ENCODE results near the gene LRRC42.

The LRRC42 gene

GRCh38 chr1:54004481-54005049 lies 58.4 kb downstream of the LRRC42 start:
- no peak for DNase-seq (ENCODE audit: low spot score)

DNA sequence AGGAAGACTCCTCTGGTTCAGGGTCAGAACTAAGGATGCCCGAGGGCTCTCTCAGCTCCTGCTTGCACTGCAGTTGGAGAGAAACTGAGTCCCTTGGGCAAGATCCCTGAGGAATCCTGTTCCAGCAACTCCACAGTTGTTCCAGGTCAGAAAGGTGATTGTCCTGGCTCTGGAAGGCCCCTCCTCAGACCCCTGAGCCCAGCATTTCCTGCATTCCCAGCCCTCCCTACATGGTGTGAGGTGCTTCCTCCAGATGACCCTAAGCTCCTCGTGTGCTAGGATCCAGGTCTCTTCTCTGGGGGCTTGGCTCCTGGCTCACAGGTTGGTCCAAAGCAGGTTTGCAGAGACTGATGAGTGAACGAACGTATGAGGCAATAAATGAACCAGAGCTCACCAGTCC lies 60.4 kb downstream of the LRRC42 start:
- DNase-seq (ENCODE audit: low spot score): no peak

GRCh38 chr1:54007613-54008012 lies 61.5 kb downstream of the LRRC42 start:
- DNase-seq (ENCODE audit: low spot score): no peak

DNA sequence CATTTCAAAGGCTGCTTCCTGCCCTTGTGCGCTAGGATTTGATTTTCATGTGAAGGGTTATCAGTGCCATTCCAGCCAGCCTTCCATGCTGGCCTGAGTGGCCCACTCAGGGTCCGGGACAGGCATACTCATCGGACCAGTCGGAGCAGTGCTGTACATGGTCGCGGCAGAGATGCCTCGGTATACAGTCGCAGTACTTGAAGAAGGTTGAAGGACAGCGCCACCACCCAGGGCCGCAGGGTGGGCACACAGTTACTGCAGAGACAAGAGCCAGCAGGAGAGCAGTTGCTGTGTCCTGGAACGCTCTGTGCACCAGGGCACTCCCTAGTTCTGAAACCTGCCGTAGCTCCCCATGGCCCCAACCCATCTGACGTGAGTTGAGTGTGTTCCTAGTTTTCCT lies 62.7 kb downstream of the LRRC42 start:
- DNase-seq (ENCODE audit: low spot score): no peak

DNA sequence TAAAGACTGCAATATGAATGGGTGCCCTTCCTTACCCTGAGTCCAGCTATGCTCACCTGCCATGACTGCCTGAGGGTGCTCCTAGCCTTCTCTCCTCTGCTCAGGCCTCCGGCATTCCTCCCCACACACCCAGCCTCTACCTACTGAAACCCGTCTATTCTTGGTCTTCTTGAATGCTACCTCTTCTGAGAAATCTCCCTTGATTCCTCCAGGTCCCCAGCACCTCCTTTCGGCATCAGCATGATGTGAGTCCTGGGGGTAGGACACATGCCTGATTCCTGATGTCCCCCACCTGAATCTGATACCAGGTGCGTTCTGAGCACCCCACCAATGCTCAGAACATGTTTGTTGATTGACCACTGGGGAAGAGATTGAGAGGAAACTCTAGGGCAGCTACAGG lies 63.3 kb downstream of the LRRC42 start:
- no peak for DNase-seq (ENCODE audit: low spot score)

- no peak for DNase-seq (ENCODE audit: low spot score)
These were observed 64.4 kb downstream of the LRRC42 start for GRCh38 chr1:54010415-54011117.

GRCh38 chr1:54011316-54012007 lies 65.3 kb downstream of the LRRC42 start:
- DNase-seq (ENCODE audit: low spot score): no peak

DNA sequence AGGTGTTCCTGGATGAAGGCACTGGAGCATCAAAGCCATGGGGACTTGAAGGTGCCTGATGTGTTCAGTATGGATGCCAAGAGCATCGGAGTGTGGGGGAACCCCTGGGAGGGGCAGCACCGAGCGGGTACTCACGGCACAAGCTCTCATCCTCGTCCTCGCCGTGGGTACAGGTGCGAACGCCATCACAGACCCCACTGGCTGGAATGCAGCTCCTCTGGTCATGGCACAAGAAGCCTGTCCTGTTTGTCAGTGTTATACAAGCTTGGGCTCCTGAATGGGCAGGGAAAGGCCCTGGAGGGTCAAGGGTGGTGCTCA lies 65.8 kb downstream of the LRRC42 start:
- DNase-seq (ENCODE audit: low spot score): no peak

DNA sequence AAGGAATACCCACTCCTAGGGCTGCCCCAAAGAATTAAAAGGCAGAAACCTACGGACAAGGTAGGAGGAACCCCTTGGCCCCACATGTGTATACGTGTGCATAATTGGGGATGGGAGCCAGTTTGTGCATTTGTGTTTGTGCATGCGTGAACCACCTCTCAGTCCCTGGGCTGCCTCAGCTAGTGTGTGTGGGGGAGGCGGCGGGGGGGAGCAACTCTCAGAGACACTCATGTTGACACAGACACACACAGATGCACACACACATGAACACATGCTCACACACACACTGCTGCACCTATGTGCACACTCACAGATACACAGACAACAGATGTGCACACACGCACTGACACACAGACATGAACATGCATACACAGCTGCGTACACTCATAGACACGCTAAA lies 66.7 kb downstream of the LRRC42 start:
- no peak for DNase-seq (ENCODE audit: low spot score)

DNA sequence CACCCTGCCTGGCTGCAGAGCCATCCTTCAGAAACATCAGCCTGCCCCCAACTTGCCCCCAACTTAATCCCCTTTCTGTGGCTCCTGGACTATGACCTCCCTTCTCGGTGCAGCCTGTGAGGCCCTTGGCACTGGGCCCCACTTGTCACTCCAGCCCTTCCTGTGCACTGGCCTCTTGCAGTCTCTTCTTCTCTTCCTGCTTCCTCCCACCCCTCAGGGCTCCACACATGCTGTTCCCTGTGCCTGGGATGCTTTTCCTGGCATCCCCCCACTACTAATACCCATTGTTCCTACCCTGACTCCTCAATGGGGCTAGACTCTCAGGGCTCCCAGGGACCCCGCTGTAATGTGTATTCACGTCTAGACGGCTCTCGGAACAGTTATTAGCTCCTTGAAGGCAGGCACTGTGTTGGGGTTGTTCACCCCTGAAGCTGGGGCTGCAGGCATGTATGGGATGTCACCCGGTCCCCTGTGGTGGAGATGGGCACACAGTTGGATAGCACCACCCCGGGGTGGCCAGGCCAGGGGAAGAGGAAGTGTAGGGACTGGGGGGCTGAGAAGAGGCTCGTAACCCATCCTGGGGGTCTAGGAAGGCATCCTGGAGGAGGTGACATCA lies 67.4 kb downstream of the LRRC42 start:
- no peak for DNase-seq (ENCODE audit: low spot score)

- no peak for DNase-seq (ENCODE audit: low spot score)
These were observed 68.0 kb downstream of the LRRC42 start for GRCh38 chr1:54014009-54014629.

DNA sequence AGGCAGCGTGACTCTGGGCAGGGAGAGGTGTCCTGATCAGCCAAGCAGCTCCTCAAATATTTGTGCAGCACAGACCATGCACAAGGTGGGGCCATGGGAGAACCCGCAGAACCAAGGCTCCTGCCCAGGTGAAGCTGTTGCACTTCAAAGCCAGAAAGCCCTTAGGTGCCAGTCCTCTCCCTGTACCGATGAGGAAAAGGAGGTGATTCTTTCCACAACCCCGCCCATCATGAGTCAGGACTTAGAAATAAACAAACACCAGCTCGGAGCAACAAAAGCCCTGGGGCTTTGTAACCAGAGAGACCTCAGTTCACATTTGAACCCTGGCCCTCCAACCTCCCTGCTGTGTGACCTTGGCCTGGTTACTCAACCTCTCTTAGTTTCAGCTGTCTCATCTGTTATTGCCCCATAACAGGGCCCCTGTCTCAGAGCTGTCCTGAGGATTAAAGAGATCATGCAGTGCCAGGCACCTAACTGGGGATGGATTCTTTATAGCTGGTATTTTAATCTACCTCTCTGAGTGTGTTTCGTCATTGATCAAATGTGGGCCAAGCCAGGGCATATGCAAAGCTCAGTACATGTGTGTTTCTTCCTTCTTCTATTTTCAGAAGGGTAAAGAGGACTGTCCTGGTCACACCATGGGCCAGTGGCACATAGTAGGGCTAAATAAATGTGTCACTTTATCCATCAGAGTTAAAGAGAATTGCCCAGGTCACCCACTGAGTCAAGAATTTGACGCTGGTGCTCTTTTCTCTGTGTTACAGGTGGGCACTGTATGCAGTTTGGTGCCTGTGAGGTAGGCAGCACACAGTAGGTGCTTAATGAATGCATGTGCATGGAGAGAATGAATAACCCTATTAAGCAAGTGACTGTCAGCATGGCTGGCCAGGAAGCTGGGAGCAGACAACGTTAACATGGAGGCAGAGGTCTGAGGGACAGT lies 70.5 kb downstream of the LRRC42 start:
- no peak for DNase-seq (ENCODE audit: low spot score)
